SK-N-DZ (cell line): Measurements from ENCODE around the gene DNAL1. TPM values are rescaled to one million over a fixed set of nuclear protein-coding genes. Genes with fewer than 3 reads are reported as not detected.
A peak's percentile ranks its signal among the peaks of the same experiment; 100 is the strongest.
"Not testable (repeated sequence)": the region's sequence is repeated elsewhere in the genome, so short reads cannot be mapped to it uniquely, and the experiment has no call there.

Experiments
- DNase-seq: peaks from one replicate; pipeline ENCODE4 v3.0.0-alpha.2; 2015; ENCODE audit warnings: low spot score
- polyA plus RNA-seq, 2 experiments: library from polyadenylated mRNA; depleted of rRNA; stranded (reverse); fragments of >200 nt; gene quantifications; 2 replicates each; pipeline ENCODE4 v1.2.3, GENCODE V29; 2014

DNAL1 gene, protein sequence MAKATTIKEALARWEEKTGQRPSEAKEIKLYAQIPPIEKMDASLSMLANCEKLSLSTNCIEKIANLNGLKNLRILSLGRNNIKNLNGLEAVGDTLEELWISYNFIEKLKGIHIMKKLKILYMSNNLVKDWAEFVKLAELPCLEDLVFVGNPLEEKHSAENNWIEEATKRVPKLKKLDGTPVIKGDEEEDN
- polyA plus RNA-seq (2014; cell fraction: cytosol; rRNA removed), result 15.2 and 17.7 TPM in 2 replicates
- 2.2 and 6.1 TPM in 2 replicates for polyA plus RNA-seq (2014; cell fraction: nucleus; rRNA removed)

DNA sequence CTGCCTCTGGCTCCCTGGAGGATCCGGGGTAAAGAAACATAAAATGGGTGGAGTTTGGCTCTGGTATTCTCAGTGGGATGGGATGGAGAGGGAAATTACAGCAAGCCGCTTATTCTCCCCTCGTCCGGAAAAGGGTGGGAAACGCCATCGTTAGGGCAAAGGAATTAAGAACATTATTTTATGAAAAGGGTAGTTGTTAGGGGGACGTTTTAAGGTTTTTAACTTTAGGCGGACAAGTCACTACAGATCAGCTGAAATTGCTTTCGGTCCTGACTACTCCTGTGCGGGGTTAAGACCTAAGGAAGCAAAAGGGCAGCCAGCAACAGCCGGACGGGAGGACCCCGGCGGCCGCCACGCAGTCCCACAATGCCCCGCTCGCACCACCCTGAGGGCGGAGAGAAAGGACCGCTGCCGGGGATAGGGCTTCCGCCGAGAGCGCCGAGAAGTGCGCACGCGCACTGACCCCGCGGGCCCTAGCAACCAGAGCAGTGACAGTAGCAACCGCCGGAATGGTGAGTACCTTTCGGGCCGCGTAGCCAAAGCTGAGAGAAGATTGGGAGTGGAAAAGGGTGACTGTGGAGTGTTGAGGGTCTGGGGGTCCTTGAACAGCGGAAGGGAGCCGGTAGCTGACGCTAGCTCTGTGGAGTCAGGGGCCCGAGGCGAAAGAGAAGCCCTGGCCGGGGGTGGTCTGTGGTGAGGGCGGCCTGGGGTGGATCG lies at the start of gene DNAL1:
Gene DNAL1 (plus strand): TSS at position 456 of the 717 bp plus-strand sequence. CDS start 54 bp downstream, at position 510.
- DNase-seq, result peak; percentile 89

GRCh38 chr14:73599499-73599898 lies 45.3 kb upstream of the DNAL1 start:
- no peak for DNase-seq

GRCh38 chr14:73602994-73603393 lies 41.8 kb upstream of the DNAL1 start:
- no peak for DNase-seq

DNA sequence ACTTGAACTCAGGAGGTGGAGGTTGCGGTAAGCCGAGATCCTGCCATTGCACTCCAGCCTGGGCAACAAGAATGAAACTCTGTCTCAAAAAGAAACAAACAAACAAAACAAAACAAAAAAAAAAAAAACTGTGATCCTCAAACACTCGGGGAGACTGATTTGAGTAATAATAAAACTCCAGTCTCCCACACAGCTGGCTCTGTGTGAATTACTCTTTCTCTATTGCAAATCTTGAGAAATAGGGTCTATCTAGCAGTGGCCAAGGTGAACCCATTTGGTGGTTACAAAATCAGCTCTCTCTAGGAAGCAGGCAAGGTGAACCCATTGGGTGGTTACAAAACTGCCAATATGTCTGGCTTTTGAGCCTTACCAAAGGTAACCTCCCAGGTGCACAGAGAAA lies 38.5 kb upstream of the DNAL1 start:
- DNase-seq, result no peak

DNA sequence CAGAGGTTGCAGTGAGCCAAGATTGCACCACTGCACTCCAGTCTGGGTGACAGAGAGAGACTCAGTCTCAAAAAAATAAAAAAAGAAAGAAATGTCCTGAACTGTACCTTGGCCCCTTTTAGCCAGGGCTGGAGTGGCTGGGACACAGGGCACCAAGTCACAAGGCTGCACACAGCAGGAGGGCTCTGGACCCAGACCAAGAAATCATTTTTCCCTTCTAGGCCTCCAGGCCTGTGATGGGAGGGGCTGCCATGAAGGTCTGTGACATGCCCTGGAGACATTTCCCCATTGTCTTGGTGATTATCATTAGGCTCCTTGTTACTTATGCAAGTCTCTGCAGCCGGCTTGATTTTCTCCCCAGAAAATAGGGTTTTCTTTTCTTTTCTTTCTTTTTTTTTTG lies 37.5 kb upstream of the DNAL1 start:
- DNase-seq, result no peak

GRCh38 chr14:73610687-73611086 lies 34.1 kb upstream of the DNAL1 start:
- no peak for DNase-seq

DNA sequence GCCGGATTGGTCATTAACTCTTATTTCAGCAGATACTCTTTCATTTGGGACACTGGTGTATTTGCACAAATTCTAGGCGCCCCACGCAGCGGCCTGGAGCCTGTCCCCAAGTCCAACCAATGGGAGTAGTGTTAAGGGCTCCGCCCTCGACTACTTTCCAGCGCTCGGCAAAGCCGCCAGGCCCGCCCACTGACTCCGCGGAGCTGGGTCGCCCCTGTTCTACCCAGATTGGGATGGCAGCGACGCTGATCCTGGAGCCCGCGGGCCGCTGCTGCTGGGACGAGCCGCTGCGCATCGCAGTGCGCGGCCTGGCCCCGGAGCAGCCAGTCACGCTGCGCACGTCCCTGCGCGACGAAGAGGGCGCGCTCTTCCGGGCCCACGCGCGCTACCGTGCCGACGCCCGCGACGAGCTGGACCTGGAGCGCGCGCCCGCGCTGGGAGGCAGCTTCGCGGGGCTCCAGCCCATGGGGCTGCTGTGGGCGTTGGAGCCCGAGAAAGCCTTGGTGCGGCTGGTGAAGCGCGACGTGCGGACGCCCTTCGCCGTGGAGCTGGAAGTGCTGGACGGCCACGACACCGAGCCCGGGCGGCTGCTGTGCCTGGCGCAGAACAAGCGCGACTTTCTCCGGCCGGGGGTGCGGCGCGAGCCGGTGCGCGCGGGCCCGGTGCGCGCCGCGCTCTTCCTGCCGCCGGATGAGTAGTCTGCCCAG lies 32.3 kb upstream of the DNAL1 start, which contains the start of gene ACOT6:
Gene ACOT6 (plus strand): TSS at position 179 of the 707 bp plus-strand sequence. CDS start 55 bp downstream, at position 234.
- DNase-seq, result peak; percentile 62

DNA sequence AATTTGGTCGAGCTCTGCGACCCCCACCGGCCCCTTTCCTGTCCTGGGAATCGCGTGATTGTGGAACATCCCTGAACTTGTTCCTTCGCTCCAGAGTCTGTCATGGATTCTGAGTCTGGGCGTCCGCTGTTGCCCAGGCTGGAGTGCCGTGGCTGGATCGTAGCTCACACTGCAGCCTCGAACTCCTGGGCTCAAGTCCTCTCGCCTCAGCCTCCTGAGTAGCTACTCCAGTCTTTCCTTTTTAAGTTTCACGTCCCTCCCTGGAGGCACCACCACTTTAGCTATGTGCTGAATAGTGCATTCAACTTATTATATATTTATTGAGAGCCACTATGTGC lies 31.8 kb upstream of the DNAL1 start:
- DNase-seq, result peak; percentile 9

DNA sequence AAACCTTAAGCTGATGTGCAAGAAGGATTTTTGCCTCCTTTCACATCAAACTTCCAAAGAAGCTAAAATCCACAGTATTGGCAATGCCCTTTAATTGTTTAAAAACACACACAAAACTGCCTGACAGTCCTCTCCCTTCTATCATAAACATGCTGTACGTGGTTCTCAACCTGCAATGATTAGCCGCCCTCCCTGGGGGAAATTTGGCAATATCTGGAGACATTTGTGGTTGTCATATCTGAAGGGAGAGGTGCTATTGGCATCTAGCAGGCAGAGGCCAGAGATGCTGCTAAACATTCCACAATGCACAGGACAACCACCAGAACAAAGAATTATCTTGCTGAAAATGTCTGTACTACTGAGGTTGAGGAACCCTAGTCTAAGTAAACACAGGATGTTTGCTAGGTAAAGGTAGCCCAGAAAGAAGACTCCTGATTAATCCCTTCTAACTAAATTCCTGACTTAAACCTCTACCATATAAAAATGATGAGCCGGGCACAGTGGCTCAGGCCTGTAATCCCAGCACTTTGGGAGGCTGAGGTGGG lies 31.3 kb upstream of the DNAL1 start:
- DNase-seq, result no peak

DNA sequence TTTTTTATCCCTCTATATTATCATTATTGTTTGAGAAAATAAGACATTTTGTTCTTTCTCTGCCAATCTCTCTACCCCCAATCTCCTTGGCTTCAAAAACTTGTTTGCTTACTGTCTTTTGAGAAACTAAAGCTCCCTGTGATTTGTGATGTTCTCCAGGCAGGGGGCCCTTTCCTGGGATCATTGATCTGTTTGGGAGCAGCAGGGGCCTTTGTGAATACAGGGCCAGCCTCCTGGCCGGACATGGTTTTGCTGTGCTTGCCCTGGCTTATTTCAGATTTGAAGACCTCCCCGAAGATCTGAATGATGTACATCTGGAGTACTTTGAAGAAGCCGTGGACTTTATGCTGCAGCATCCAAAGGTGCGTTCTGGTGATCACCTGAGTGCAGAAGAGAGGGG lies 28.0 kb upstream of the DNAL1 start:
- no peak for DNase-seq

DNA sequence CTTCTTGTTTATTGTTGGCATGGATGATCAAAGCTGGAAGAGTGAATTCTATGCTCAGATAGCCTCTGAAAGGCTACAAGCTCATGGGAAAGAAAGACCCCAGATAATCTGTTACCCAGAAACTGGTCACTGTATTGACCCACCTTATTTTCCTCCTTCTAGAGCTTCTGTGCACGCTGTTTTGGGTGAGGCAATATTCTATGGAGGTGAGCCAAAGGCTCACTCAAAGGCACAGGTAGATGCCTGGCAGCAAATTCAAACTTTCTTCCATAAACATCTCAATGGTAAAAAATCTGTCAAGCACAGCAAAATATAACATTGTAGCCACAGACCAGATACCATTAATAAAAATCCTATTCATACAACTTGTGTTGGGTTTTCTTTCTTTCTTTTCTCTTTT lies 25.3 kb upstream of the DNAL1 start:
- no peak for DNase-seq

DNA sequence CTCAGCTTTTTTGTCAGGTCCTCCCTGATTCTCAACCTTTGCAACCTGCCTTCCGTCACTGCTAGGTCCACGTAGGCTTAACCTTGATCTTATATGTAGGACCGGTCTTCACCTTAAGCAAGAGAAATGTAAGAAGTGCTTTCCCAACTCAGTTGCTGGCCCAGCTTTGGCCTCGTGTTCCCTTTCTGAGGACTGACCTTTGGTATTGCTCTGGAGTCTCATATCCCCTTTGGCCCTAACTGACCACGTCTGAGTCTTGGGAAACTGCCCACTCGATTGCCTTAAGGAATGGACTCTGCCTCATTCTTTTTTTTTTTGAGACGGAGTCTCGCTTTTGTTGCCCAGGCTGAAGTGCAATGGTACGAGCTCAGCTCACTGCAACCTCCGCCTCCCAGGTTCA lies 24.5 kb upstream of the DNAL1 start:
- DNase-seq, result no peak

DNA sequence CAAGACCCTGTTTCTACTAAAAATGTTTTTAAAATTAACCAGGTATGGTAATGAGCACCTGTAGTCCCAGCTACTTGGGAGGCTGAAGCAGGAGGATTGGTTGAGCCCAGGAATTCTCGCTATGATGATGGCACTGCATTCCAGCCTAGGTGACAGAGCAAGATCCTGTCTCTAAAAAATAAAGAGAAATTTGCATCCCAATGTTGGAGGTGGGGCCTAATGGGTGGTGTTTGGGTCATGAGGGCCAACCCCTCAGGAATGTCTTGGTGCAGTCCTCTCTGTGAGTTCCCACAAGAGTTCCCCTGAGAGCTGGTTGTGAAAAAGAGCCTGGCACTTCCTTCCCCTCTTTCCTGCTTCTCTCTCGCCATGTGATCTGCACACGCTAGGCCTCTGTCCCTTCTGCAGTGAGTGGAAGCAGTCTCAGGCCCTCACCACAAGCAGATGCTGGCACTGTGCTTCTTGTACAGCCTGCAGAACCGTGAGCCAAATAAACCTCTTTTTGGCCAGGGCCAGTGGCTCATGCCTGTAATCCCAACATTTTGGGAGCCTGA lies 21.2 kb upstream of the DNAL1 start:
- no peak for DNase-seq

- DNase-seq, result no peak
These were observed 19.1 kb upstream of the DNAL1 start for GRCh38 chr14:73625706-73626105.

DNA sequence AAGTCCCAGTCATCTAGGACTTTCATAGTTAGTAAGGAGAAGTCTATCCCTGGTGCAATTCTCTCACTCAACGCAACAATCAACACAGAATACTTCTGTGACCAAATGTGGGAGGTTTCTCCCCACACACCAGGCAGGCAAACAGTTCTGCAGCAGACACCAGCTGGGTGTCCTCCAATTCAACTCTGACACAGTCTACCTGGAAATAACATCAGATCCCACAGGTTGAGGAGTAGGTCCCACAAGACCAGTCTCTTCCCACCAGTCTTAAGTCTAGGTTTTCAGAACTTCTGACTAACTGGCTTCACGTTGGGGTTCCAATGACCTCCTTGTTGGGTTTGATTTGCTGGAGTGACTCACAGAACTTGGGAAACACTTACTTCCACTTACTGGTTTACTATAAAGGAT lies 17.6 kb upstream of the DNAL1 start:
- no peak for DNase-seq

DNA sequence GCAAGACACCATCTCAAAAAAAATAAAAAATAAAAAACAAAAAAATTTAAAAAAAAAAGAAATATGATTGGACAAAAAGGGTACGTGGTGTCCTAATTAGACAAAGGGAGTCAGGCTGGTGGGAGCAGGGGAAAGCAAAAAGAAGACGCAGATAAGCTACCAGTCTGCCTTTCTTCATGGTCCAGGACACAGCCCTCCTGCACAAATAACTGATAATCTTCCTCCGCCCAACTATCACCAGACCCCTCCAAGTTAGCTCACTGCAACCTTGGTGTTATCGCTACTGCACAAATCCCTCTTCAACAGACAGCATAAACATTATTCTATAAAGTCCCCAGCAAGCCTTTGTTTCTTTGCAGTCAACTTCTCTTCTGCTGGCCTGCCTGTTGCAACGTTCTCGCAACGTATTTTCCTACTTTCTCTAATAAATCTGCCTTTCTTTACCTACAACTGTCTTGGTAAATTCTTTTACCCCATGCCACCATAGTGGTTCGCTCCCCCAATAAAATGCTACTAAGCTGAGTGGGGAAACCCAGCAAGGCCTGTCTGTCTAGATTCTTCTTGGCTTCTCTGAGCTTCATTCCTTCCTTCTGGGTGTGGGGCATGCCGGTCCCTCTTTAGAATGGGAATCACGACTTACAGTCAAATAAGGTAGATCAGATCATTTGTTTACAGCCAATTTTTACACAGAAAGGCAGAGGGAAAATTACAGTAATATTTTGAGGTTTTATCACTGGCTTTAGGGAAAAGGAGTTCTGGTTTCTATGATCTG lies 14.6 kb upstream of the DNAL1 start:
- no peak for DNase-seq

GRCh38 chr14:73633116-73634010 lies 11.4 kb upstream of the DNAL1 start:
- DNase-seq, result peak; percentile 62

- peak; percentile 33 for DNase-seq
These were observed 10.6 kb upstream of the DNAL1 start for GRCh38 chr14:73634011-73634833.

DNA sequence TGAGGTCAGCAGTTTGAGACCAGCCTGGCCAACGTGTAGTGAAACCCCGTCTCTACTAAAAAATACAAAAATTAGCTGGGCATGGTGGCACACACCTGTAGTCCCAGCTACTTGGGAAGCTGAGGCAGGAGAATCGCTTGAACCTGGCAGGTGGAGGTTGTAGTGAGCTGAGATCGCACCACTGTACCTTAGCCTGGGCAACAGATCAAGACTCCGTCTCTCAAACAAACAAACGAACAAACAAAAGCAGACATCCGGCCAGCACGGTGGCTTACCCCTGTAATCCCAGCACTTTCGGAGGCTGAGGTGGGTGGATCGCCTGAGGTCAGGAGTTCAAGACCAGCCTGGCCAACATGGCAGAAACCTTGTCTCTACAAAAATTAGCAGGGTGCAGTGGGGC lies 8.4 kb upstream of the DNAL1 start:
- not testable (repeated sequence) for DNase-seq
